Left forelimb (tissue), 1 donor: ENCODE results near the gene TBC1D8.

ENCODE experiments used
- DNase-seq: peaks from one replicate; pipeline ENCODE4 v3.0.0-alpha.2; 2018; ENCODE audit warnings: low spot score

TBC1D8 gene

DNA sequence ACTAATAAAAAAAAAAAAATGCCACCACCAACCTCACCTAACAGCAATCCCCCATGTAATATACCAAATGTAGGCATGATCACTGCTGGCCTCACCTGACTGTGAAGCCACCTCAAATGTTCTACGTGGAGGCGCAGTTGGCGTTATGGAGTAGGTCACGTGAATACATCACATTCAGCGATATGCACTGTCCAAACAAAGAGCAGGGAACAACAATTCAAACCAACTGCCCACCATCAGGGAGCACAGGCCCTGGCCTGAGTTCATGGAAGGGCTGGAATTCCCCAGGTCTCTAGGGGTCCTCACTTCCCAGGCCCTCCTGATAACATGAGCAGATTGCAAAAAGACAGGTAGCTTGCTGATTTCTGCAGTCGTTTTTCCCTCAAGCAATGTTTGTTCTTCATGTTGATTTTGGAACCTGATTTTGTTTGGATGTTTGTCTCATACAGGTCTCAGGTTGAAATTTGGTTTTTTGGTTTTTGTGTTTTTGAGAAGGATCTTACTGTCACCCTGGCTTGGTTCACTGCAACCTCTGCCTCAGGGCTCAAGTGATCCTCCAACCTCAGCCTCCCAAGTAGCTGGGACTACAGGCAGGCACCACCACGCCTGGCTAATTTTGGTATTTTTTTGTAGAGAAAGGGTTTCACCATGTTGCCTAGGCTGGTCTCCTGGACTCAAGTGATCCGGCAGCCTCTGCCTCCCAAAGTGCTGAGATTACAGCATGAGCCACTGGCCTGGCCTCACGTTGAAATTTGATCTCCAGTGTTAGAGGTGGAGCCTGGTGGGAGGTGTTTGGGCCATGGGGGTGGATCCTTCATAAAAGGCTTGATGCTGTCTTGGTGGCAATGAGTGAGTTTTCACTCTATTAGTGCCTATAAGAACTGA, 15.5 kb downstream of the TBC1D8 start:
- no peak for DNase-seq

DNA sequence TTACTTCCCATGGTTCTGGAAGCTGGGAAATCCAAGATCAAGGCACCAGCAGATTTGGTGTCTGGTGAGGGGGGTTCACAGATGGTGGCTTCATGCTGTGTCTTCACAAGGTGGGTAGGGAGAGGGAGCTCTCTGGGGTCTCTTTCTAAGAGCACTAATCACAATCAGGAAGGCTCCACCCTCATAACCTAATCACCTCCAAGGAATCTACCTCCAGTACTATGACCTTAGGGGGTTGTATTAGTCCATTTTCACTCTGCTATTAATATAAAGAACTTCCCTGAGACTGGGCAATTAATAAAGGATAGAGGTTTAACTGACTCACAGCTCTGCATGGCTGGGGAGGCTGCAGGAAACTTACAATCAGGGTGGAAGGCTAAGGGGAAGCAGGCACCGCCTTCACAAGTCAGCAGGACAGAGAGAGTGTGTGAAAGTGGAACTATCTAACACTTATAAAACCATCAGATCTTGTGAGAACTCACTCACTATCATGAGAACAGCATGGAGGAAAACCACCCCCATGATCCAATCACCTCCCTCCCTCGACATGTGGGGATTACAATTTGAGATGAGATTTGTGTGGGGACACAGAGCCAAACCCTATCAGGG, 17.6 kb downstream of the TBC1D8 start:
- DNase-seq: no peak

DNA sequence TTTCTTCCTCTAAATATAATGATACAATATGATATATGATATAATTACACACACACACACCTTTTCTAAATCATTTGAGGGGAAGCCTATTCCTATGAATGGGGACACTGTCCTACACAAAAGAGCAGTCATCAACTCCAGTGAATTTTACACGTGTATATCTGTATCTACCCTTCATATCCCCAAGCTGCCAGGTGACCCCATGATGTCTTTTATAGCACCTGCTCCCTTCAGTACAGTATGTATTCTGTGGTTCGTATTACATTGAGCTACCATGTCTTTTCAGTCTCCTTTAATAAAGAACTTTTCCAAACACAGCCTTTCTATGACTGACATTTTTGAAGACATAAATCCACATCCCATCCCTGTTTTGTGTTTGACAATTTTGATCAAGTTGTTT, 19.0 kb downstream of the TBC1D8 start:
- DNase-seq: no peak

DNA sequence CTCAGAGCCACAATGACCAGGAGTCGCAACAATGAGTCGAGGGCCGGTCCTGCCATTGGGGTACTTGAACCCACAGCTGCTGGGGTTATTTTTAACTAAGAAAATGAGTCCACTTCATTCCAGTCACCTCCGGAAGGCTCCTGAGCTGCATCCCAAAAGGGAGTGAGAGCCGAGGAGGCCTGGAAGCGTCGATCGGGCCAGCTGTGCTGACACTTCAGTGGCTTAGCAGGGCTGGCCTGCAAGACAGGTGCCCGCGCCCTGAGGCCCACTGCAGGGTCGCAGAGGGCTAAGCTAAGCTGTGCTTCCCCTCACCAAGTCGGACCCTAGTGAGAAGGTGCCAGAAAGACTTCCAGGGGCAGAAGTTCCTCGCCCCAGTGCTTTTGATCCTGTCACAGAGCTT, 21.1 kb downstream of the TBC1D8 start:
- DNase-seq: no peak

DNA sequence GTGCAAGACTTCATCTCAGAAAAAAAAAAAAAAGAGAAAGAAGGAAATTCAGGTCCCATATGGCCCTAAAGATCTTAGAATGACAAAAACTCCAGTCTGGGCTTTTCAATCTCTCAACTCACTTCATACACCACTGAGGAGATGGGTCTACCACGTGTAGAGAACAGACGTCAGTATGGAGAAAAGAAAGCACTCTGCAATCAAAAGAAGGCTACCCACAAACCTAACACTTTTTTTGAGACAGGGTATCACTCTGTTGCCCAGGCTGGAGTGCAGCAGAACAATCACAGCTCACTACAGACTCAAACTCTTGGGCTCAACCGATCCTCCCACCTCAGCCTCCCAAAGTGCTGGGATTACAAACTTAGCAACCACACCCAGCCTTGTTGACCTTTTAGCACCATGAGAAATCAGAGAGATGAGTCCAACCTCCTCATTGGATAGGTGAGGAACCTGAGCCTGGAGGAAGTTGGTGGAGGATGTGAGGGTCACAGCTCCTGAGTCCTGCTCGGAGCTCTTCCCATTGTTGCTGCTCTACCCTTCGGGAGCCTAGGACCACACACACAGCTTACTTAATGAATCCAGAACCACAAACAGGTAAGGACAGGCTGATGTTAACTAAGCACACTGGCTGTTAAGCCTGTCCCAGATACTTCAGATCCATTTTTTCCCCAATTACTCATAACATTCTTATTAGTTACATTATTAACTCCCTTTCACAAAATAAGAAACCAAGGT, 23.7 kb downstream of the TBC1D8 start:
- DNase-seq: no peak

DNA sequence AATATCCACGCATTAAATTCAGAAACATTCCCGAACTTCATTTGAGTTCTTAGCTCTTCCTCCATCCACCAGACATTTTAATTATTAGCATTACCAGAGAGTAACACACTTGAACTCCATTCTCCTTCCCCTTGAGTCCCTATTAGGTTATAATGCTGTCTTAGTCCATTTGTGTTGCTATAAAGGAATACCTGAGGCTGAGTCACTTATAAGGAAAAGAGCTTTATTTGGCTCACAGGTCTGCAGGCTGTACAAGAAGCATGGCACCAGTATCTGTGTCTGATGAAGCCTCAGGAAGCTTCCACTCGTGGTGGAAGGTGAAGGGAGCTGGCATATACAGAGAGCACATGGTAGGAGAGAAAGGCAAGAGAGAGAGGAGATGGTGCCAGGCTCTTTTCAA, 25.4 kb downstream of the TBC1D8 start:
- DNase-seq: no peak

DNA sequence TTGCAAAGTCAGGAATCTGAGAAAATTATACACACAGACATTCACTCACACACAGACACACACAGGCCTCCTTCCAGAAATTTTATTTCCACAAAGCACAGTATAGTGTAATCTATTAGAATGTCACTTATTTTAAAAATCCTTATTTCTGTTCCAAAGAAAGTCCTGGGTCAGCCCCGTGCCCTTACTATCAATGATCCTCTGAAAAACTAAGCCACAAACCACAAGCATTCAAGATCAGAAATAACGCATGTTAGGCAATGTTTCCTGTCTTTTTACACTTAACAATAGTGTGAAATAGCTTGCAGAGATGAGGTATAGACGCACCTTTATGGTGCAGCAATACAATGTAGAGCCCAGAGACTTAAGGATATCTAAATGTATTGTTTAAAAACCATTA, 25.8 kb downstream of the TBC1D8 start:
- DNase-seq: no peak

DNA sequence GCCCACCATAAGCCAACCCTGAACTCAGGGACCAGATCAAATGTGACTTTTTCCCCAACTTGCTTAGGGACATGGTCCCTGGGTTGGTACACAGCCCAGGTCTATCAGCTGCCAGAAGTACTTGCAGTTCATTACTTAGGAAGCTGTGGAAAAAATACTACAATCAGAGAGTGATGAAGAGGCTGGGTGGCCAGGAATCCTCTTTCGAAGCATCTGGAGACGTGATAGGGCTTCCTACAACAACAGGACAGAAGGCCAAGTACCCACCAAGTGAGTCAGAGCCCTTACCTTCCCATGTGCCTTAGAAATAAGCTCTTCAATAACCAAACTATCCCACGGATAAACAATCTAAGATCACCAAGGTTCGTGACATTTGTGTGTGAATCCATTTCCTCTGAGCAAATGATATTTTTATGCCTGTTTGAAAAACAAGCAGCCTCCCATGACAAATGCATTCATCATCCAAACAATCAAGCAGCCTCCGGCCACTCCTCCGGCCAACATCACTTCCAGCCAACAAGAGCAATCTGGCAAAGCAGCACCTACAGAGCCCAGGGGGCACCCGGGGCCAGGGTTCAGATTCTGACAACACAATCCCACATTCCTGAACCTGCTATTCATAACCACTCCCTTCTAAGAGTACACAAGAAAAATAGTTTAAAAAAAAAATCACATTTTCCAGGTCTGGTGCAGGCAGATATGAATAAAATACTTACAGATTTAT, 26.4 kb downstream of the TBC1D8 start:
- DNase-seq: no peak

DNA sequence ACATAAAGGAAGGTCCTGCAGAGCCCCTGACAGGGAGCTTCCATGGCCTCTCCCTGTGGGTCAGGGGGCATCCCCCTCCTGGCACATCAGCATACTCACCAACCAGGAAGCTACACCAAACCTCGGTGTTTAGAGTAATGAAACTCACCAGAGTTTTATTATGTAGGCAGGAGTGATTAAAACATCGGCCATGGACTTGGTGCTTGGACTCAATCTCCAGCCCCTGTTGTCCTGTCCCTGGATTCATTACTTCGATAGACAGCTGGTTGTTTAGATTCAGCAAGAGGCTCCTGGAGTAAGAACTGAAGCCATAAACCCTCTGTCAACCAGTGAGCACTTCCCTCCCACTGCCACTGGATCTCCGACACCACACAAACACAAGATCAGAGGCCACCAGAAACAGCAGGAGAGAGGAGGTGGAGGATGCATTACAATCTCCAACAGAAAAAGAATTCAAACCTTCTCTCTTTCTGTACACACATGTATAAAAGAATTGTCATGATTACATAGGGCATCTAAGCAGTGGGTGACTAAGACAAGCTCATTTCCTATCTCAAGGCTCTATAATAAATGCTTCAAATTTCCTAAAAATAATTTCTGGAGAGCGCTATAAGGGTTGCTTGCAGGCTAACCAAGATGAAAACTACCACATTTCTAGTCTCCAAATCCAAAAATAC, 27.2 kb downstream of the TBC1D8 start:
- no peak for DNase-seq

DNA sequence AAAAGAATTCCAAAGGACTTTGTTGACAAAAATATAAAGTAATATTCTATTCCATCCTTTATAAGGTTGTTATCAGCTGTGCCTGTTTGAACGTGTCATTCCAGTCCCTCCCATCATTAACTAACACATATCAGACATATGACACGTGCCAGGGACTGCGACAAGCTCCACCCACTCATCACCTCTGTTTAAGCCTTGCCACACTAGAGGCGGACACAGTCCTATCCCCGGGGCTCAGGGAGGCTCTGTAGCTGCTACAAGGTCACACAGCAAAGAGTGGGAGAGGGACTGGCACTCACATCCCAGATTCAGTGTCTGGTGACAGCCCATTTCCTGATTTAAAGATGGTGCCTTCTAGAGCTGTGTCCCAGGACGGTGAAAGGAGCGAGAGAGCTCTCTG, 30.0 kb downstream of the TBC1D8 start:
- no peak for DNase-seq

DNA sequence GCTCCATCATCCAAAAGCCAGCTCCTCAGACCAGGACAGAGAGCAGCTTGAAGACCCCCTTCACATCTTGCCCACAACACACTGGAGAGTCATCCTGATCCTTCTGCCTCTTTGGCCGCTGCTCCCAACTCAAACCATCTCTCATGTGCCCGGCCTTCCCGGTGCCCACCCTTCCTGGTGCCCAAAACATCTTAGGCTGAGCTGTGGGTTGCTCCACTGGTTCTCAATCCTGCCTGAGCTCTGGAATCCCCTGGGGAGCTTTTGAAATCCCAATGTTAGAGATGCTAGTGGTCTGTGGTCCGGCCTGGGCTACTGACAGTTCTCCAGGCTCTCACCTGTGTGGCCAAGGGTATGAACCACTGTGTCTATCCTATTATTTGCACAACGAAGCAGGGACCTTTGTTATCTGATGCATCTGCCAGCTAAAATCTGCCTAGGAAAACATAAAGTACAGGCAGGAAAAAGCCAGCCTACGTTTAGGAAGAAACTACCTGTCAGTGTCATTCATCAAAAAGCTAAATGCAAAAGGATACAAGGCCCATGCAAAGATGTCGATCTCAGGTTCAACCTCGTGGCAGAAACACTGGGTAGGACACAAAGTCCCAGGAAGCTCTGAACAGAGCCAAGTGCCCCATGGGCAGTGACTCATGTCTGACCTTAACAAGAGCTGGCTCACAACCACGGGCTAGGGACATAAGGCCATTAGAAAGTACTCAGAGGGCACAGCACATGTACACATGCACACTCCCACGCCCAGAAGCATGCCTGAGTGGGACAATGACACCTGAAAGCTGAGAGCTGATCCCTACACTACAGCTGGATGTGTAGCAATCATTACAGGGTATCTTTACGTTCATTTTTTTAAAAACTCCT, 30.8 kb downstream of the TBC1D8 start:
- no peak for DNase-seq

DNA sequence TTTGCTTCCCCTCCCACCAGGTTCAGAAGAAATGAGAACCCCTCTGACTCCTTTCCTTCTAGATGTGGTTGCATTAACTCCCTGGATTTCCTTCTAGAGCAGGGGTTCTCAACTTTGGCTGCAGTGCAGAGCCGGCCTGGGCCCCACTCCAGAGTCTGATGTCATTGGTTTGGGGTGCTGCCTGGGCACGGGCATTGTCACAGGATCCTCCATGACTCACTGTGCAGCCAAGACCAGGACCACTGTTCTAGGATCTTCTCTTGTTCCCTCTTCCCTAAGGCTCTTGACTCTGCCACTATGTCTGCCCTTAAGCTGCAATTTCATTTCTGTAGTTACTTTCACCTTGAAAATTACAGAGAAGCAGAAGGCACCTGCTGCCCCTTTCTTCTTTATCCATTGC, 31.8 kb downstream of the TBC1D8 start:
- DNase-seq: no peak

DNA sequence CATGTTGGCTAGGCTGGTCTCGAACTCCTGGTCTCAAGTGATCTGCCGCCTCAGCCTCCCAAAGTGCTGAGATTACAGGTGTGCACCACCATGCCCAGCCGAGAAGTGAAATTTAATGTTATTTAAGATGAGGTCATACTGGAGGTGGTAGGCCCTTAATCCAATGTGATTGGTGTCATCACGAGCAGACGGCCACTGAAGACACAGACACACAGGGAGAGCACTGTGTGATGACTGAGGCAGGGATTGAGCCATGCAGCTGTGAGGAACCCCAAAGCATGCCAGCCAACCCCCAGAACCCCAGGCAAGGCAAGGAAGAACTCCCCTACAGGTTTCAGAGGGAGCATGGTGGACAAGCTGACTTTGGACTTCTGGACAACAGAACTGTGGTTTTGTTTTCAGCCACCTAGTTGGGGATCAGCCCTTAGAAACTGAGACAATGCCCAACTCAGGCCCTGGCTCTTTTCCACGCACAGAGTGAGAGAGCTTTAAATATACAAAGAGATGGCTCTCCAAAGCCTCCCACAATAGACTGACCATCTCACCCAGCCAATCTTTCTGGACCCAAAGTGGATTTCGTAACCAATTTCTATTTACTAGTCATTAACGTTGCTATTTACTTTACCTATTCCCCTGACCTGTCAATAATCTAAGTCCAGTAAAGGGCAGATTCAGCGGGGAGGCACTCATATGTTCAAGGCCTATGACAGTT, 34.2 kb downstream of the TBC1D8 start:
- no peak for DNase-seq

DNA sequence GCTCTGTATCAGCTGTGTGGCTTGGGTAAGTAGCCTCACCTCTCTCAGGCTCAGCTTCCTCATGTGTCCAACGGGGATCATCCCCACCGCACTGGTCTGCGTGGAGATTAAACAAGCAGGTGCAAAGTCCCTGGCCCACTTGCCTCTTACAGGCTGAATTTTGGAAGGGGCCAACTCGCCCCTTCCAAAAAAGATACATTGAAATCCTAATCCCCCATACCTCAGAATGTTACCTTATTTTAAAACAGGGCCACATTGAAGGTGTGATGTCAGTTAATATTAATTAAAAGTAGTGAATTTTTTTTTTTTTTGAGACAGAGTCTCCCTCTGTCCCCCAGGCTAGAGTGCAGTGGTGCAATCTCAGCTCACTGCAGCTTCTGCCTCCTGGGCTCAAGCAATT, 34.8 kb downstream of the TBC1D8 start:
- no peak for DNase-seq

DNA sequence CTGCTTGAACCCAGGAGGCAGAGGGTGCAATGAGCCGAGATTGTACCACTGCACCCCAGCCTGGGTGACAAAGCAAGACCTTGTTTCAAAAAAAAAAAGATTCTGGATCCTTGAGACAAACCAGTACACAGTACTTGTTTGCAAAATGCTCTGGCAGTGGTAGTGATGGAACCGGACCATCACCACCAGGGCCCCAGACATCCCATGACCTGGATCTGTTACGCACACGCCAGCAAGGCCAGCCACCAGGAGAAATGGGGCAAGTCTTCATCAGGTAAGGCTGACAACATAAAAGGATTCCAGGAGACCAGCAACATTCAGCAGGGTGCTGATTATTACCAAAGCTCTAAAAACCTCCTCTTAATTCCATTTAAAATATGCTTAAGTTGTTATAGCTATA, 35.5 kb downstream of the TBC1D8 start:
- DNase-seq: no peak

DNA sequence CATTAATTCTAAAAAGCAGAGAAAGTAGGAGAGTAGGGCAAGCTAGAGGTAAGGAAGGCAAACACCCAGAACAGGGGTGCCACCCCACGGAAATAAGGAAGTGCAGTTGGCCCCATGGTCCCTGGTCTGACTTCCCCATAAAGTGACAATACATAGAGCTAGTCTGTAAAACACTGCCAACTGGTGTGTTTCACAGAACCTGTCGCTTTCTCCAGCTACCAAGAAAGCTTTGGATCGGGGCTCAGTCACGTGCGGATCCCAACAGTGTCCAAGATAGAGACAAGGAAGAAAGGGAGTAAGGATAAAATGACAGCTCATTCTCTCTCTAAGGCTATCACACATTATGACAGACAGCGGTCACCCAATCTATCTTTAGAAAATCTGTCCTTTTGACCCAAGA, 36.4 kb downstream of the TBC1D8 start:
- no peak for DNase-seq

DNA sequence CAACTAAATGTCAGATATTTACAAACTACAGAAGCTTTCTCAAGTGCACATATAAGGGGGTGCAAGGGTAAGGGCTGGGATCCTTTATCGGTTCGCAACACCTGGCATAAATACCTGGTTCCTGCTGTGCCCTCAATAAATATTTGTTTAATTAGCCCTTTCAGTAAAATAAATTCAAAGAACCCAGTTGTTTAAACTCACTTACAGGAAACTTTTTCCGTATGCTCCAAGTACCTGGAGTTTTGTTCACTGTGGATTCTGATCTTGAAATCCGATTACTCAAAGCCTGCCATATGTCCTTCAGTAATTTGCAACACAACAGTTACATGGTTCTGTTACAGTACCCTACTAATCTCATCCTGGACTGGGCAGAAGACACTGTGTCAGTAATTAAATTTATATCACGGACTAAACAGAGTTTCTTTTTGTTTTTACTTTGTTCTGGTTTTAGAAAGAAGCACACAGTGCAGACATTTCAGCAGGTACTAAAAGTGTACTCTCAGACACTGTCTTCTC, 36.9 kb downstream of the TBC1D8 start:
- DNase-seq: no peak

DNA sequence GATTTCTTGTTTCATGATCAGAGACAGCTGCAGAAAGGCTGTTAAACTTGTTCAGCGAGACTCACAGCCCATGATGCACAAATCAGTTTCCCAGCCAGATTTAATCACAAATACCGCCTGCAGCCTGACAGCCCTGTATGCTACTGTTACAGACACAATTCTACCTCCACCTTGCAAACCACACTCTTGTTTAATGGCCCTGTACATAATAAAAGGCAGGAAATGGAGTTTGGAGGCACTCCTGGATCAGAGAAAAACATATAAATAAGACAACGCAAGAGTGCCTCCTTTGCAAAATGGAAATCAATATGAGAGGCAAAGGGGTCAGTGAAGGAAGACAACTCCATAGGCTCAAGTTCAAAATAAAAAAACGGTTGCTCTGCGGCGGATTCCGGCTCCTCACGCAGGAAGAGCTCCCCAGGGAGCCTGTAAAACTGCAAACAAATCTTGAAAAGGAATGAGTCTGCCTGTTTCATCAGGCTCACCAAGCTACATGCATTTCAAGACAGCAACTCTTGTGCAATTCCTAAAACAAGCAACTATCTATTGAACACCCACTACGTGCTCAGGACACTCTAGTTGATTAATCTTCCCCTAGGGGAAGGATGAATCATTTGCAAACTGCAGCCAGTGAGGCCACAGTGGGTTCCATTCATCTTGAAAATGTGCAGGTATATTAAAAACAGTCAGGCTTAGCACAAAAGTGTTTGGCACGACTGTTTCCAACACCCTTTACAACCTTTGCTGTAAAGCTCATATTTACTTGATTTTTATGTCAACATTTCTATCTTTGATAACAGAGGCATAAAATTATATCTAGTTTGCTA, 37.5 kb downstream of the TBC1D8 start:
- no peak for DNase-seq

DNA sequence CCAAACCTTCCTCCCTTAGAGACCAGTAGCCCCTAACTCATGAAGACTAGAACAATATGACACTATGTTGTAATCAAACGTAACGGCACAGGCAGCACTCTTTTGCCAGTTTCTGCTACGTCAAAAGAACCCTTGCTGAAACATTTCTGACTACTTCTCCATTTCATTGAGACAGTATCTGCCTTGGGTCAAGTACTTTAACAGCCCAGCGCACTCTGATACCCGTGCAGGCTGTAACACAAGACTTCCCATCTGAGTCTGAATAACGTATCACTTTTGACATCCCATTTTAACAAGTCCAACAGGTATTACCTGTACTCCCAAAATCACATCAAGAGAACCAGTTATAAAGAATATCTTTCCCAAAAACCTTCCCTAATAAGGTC, 38.4 kb downstream of the TBC1D8 start:
- no peak for DNase-seq
